Adrenal gland (tissue), 12 donors: ENCODE data around the gene SNX30. TPM values are rescaled to one million over a fixed set of nuclear protein-coding genes. Genes with fewer than 3 reads are reported as not detected.

ENCODE experiments used
- DNase-seq, 7 donors: peaks; one replicate each; pipeline ENCODE4 v3.0.0-alpha.2; 2019 to 2020
- H3K27ac ChIP-seq, 5 donors: fragments of 200-600 bp; sonication (generic) in 4 of 5; 1 replicate in 3 of 5; 2 replicates in 2 of 5; pipeline versions ENCODE4 v1.5.1 to v1.8.0; 2016 to 2020; ENCODE audit warnings: mild to moderate bottlenecking in 1 of 5
- H3K27me3 ChIP-seq: fragments of 200-600 bp; 2 replicates; pipeline ENCODE4 v1.8.0; 2021
- H3K36me3 ChIP-seq, 2 donors: fragments of 200-600 bp; replicated peaks in 1 of 2; 1 replicate in 1 of 2; 2 replicates in 1 of 2; pipeline versions ENCODE4 v1.5.1 to v1.8.0; 2018 to 2022
- H3K4me1 ChIP-seq, 2 donors: fragments of 200-600 bp; replicated peaks in 1 of 2; 1 replicate in 1 of 2; 2 replicates in 1 of 2; pipeline versions ENCODE4 v1.5.1 to v1.8.0; 2018 to 2021
- H3K4me3 ChIP-seq, 4 donors: fragments of 200-600 bp; sonication (generic) in 3 of 4; one replicate each; pipeline ENCODE4 v1.5.1; 2016 to 2018
- H3K9me3 ChIP-seq, 3 donors: fragments of 200-600 bp; sonication (generic) in 1 of 3; replicated peaks in 1 of 3; 1 replicate in 2 of 3; 2 replicates in 1 of 3; pipeline versions ENCODE4 v1.5.1 to v1.8.0; 2016 to 2021
- POLR2A ChIP-seq, 2 donors: fragments of 450-650 bp; IDR thresholded peaks; one replicate each; pipeline ENCODE4 v1.6.1; 2017; ENCODE audit warnings: antibody characterized with exemption in 2 of 2, mild to moderate bottlenecking in 2 of 2, moderate library complexity in 1 of 2
- WGBS, 4 donors: extraction: QIAGEN DNeasy Blood & Tissue Kit in 2 of 4; methylation state at CpG; one replicate each; pipeline versions ENCODE4 v1.1.5 to v1.1.7; 2013 to 2017; 5-methylcytosine and 5-hydroxymethylcytosine counted together
- intact Hi-C, 2 donors: fragments of 100-400 bp; cut with DNase I; formaldehyde crosslinking; loops; one replicate each; pipeline versions ENCODE4 v1.14.1 to v1.15.0; 2022 to 2023
- polyA plus RNA-seq, 3 donors: library from polyadenylated mRNA; stranded (reverse); fragments of 200-250 nt in 2 of 3; fragments of 350-450 nt in 1 of 3; fragmentation: Illumina TruSeq in 1 of 3; extraction: RNeasy Lipid Tissue Mini Kit (QIAGEN cat#74804) in 1 of 3; gene quantifications; one replicate each; pipeline ENCODE4 v1.2.3, GENCODE V29; 2013 to 2014
- total RNA-seq, 9 donors: library from RNA; depleted of rRNA in 4 of 9; stranded (reverse); fragments of >200 nt in 4 of 9; fragments of 120-200 nt in 1 of 9; fragmentation: NEBNext Ultra II Directional in 1 of 9; extraction: Animal tissue kit (Norgen Biotek cat#: 25700) in 1 of 9; gene quantifications; one replicate each; pipeline versions ENCODE4 v1.1.0 to v1.2.4, GENCODE V29; 2013 to 2023
- TF ChIP-seq, protein P1 (sequence below), 6 experiments: fragments of 450-650 bp in 4 of 6; fragments of 200-600 bp in 2 of 6; sonication (generic) in 1 of 6; IDR thresholded peaks; 1 replicate in 5 of 6; 2 replicates in 1 of 6; pipeline versions ENCODE4 v1.5.1 to v1.8.0; 2016 to 2021; ENCODE audit warnings: antibody characterized with exemption in 6 of 6, mild to moderate bottlenecking in 2 of 6, moderate library complexity in 1 of 6
- donor health status: healthy with polysubstance abuse.
- donor health status: Bipolar disorder and iron deficiency.
- donor health status: DM: yes; HTN: yes; CAD: no.
- donor health status: DM: no; HTN: no; CAD: no.
- donor health status: DM: no; HTN: no; CAD: no.
- donor health status: DM: yes; HTN: yes; CAD: no.

Gene SNX30
- total and polyA plus RNA-seq, 12 donors: 0.84 to 12.3 (median 8.8) TPM

DNA sequence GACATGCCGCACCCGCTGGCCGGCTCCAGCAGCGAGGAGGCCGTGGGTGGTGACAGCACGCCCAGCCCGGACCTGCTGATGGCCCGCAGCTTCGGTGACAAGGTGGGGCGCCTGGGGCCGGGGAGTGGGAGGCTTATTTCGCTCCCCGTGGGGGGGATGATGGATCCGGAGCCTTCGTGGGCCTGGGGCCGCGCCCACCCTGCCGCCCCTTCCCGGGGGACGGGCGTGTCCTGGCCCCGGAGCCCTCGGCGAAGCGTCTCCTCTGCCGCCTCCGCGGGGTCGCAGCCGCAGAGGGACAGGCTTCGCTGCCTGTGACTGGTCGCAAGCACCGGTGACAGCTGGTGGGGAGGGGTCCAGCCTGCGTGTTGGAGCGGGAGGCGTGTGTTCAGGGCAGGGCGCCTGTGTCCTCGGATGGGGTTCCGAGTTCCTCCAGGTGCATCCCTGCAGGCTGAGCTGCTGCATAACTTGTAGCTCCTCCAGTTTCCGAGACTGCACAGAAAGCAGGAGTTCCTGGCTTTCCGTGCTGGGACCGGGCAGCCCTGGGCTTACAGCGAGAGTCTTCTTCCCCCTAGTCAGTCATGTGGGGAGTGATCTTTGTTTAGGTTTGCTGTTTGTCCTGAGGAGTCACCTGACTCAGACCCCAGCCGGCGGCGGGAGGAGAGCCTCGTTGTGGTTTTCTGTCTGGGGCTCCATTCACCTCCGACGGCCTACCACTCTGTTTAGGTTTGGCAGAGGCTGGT lies 666 bp downstream of the SNX30 start:
- peak overlapping the region; percentile 63 to 96 (median 92) for H3K4me3 ChIP-seq
- H3K9me3 ChIP-seq: no peaks in the 10 kb centered on the region
- TF ChIP-seq, protein P1, sequence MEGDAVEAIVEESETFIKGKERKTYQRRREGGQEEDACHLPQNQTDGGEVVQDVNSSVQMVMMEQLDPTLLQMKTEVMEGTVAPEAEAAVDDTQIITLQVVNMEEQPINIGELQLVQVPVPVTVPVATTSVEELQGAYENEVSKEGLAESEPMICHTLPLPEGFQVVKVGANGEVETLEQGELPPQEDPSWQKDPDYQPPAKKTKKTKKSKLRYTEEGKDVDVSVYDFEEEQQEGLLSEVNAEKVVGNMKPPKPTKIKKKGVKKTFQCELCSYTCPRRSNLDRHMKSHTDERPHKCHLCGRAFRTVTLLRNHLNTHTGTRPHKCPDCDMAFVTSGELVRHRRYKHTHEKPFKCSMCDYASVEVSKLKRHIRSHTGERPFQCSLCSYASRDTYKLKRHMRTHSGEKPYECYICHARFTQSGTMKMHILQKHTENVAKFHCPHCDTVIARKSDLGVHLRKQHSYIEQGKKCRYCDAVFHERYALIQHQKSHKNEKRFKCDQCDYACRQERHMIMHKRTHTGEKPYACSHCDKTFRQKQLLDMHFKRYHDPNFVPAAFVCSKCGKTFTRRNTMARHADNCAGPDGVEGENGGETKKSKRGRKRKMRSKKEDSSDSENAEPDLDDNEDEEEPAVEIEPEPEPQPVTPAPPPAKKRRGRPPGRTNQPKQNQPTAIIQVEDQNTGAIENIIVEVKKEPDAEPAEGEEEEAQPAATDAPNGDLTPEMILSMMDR (IDR thresholded peaks at IDR 0.05): no peak
- peak; percentile 18 to 53 for TF ChIP-seq POLR2A (IDR thresholded peaks at IDR 0.05)
- WGBS, 4 donors: 0 to 1% (median 0%) methylated on average over 6 to 49 of the region's 49 CpGs
- H3K27ac ChIP-seq: peak overlapping the region in 4 of 5 donors; percentile 42 to 90 (median 68)
- peak; percentile 41 to 67 (median 53) for DNase-seq
- no peaks in the 10 kb centered on the region for H3K27me3 ChIP-seq
- intact Hi-C loops: no loop called here
- H3K36me3 ChIP-seq: no peaks in the 10 kb centered on the region
- H3K4me1 ChIP-seq: peaks cover 6 to 47% of the 10 kb centered on the region in 2 donors

DNA sequence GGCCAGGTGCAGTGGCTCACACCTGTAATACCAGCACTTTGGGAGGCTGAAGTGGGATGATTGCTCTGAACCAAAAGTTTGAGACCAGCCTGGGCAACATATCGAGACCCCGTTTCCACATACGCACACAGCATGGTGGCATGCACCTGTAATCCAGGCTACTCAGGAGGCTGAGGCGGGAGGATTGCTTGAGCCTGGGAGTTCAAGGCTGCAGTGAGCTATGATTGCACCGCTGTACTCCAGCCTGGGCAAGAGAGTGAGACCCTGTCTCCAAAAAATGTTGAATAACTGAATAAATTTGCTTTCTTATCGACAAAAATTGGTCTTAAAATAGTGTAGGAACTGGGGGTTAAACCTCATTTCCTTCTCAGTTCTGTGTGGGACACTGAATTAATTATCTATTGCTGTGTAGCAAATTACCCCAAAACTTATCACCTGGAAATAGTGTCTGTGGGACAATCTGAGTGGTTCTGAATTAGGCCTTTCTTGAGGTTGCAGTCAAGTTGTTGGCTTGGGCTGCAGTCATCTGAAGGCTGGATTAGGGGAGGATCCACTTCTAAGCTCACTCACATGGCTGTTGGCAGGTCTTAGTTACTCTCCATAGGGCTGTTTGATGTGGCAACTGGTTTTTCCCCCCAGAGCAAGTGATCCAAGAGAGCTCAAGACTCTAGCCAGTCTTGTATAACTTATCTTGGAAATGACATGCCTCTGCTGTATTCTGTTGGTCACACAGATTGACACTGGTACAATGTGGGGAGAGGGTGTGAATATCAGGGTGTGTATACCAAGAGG lies 2.0 kb downstream of the SNX30 start:
- intact Hi-C loops: no loop called here
- Histone ChIP-seq H3K27ac (no peak overlapping the region), H3K4me1 (peaks cover 6 to 47% of the 10 kb centered on the region in 2 donors), H3K9me3 (no peaks in the 10 kb centered on the region), H3K27me3 (no peaks in the 10 kb centered on the region), H3K36me3 (no peaks in the 10 kb centered on the region), H3K4me3 (no peak overlapping the region)
- TF ChIP-seq, protein P1 (IDR thresholded peaks at IDR 0.05): no peak
- no peak for DNase-seq
- WGBS, 4 donors: 76 to 81% (median 80%) methylated on average over 6 of the region's 6 CpGs

DNA sequence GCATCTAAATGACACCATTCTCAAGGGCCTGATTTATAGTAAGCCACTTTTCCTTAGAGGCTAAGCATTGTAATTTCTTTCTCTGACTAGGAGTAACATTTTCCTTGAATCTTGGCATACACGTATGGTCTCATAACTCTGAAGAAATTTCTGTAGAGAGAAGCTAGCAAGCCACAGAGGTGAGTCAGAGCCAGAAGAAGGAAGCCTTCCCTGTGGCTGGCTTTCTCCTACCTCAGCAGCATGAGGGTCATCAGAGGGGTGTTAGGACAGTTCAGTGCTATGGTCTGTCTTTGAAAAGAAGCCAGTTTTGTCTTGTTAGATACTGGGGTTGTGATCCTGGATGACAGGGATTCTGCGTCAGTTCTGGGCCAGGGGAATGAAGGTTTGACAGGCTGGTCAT lies 3.2 kb downstream of the SNX30 start:
- Histone ChIP-seq H3K36me3 (no peaks in the 10 kb centered on the region), H3K4me1 (peaks cover 6 to 47% of the 10 kb centered on the region in 2 donors)

DNA sequence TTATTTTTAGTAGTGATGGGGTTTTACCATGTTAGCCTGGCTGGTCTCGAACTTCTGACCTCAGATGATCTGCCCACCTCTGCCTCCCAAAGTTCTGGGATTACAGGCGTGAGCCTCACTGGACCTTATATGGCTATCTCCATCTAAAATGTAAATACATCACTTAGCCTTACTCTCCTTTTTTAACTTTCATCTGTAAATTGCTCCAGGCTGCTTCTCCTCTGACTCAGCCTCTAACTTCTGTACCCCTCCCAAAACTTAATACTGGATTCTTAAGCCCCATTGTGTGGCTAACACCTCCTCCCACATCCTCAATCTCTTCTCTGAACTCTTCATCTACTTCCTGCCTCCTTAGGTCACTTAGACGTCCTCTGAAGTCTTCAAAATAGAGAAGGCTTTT lies 4.0 kb downstream of the SNX30 start:
- Histone ChIP-seq H3K36me3 (no peaks in the 10 kb centered on the region), H3K4me1 (peaks cover 6 to 44% of the 10 kb centered on the region in 2 donors), H3K9me3 (no peaks in the 10 kb centered on the region), H3K27ac (peak overlapping the region in 1 of 5 donors; percentile 35), H3K27me3 (no peaks in the 10 kb centered on the region), H3K4me3 (no peak overlapping the region)
- no peak for TF ChIP-seq POLR2A (IDR thresholded peaks at IDR 0.05)
- TF ChIP-seq, protein P1 (IDR thresholded peaks at IDR 0.05): no peak
- DNase-seq: no peak
- intact Hi-C loops: no loop called here
- 73 to 84% (median 77%) methylated on average over 3 of the region's 3 CpGs for WGBS, 4 donors

More for the DNA sequence above, 3.2 kb downstream of the SNX30 start:
- DNase-seq: no peak
- 29 to 74% (median 69%) methylated on average over 1 to 2 of the region's 2 CpGs for WGBS, 4 donors
- intact Hi-C loops: no loop called here
- Histone ChIP-seq H3K4me3 (no peak overlapping the region), H3K27me3 (no peaks in the 10 kb centered on the region), H3K9me3 (no peaks in the 10 kb centered on the region), H3K27ac (no peak overlapping the region)
- no peak for TF ChIP-seq POLR2A (IDR thresholded peaks at IDR 0.05)
- TF ChIP-seq, protein P1 (IDR thresholded peaks at IDR 0.05): no peak
